Measurements from ENCODE around the gene UBLCP1. TPM values are rescaled to one million over a fixed set of nuclear protein-coding genes. Genes with fewer than 3 reads are reported as not detected.

UBLCP1 gene
- total and polyA plus RNA-seq, 2 of the 8 experiments (the other 6 are each of a cell fraction or from before 2014, with no cell fraction given): 13.0 to 40.9 TPM

GRCh38 chr5:159331093-159331973, 68.2 kb downstream of the UBLCP1 start:
- no peak overlapping the region for H2BK20ac ChIP-seq (ENCODE audit: low read length)
- H3K23ac ChIP-seq (ENCODE audit: insufficient read length): no peak overlapping the region
- H3K27me3 ChIP-seq (replicated peaks in 1 of 4; ENCODE audit: control insufficient read depth in 3 of 4, extremely low read depth in 1 of 4, insufficient read depth in 3 of 4, low read length in 3 of 4): peaks cover 0 to 2% (median 0%) of the 10 kb centered on the region in 4 experiments; a peak in 1 of 7 replicates
- H4K5ac ChIP-seq (ENCODE audit: insufficient read length, low read depth, low read length): peak overlapping the region; percentile 12
- H2BK12ac ChIP-seq (ENCODE audit: low read depth, low read length): no peak overlapping the region
- peak overlapping the region; percentile 65 to 84 for H3K4me2 ChIP-seq (ENCODE audit: insufficient read depth in 1 of 2, low read depth in 2 of 2, low read length in 2 of 2)
- H3K9ac ChIP-seq (replicated peaks in 1 of 4; ENCODE audit: extremely low read depth in 1 of 4, low read depth in 3 of 4, low read length in 3 of 4): peak overlapping the region; percentile 15 to 48 (median 38)
- no peaks in the 10 kb centered on the region for H3K79me1 ChIP-seq (ENCODE audit: low read depth, low read length)
- peak overlapping the region; percentile 39 to 74 (median 50) for H3K4me3 ChIP-seq (ENCODE audit: extremely low read depth in 1 of 4, insufficient read depth in 2 of 4, low read depth in 3 of 4, low read length in 4 of 4)
- peaks cover 0 to 2% (median under 1%) of the 10 kb centered on the region in 4 experiments; a peak in 1 of 7 replicates for H3K4me1 ChIP-seq (replicated peaks in 1 of 4; ENCODE audit: control insufficient read depth in 3 of 4, insufficient read depth in 4 of 4, low read length in 3 of 4)
- no peak overlapping the region for H3K56ac ChIP-seq (replicated peaks; ENCODE audit: insufficient read length, low read depth, low read length)
- ChIA-PET POLR2A (ENCODE audit: partially characterized antibody) (interaction anchor here (1.2 kb wide), 1 partner anchor 9 kb away, joined by 3 read pairs; no protein-coding TSS in a partner anchor), CTCF (ENCODE audit: partially characterized antibody) (interaction anchor here (0.6 to 2.0 kb wide), 21 partner anchors 8 to 835 kb away, joined by 3 to 9 read pairs (median 4); no protein-coding TSS in a partner anchor)
- no peak overlapping the region for H3K4ac ChIP-seq (replicated peaks; ENCODE audit: insufficient read length, low read depth, low read length)
- 10% methylated on average over 39 of the region's 50 CpGs; no CpG with 5 or more reads in 1 of the 2 experiments for WGBS, 2 experiments (ENCODE audit: extremely low coverage in 1 of 2, insufficient coverage in 1 of 2, insufficient read length in 1 of 2, insufficient replicate concordance in 2 of 2, low coverage in 1 of 2, low lambda C conversion rate in 2 of 2, missing lambda C conversion rate in 1 of 2)
- peak overlapping the region; percentile 75; the same call in 1 of the 2 replicates for H4K8ac ChIP-seq (ENCODE audit: extremely low read depth, insufficient read depth, low read length)
- H2AK5ac ChIP-seq (ENCODE audit: low read depth, low read length): no peak overlapping the region
- FAIRE-seq (no peak), DNase-seq (ENCODE audit: low read depth in 1 of 2, low spot score in 2 of 2) (peak in 1 of 2 experiments; percentile 94)
- peak overlapping the region; percentile 70 for H4K91ac ChIP-seq (replicated peaks; ENCODE audit: insufficient read length, low read length)
- H3K23me2 ChIP-seq (ENCODE audit: low read depth, low read length): no peaks in the 10 kb centered on the region
- H3K9me3 ChIP-seq (ENCODE audit: insufficient read depth in 2 of 2, low read depth in 1 of 2, low read length in 1 of 2): no peaks in the 10 kb centered on the region
- H2AFZ ChIP-seq (ENCODE audit: low read length): peak overlapping the region; percentile 87
- H2BK15ac ChIP-seq (ENCODE audit: low read length): no peak overlapping the region
- H3K79me2 ChIP-seq (ENCODE audit: control insufficient read depth in 1 of 2, insufficient read depth in 2 of 2, low read length in 2 of 2): no peaks in the 10 kb centered on the region
- no peaks in the 10 kb centered on the region for H3K36me3 ChIP-seq (ENCODE audit: control insufficient read depth in 2 of 4, insufficient read depth in 4 of 4, low read length in 3 of 4)
- H3K27ac ChIP-seq (ENCODE audit: low read depth, low read length): no peak overlapping the region
- no peak overlapping the region for H2BK120ac ChIP-seq (replicated peaks; ENCODE audit: low read depth, low read length)
- no peaks in the 10 kb centered on the region for H4K20me1 ChIP-seq (replicated peaks in 1 of 2; ENCODE audit: control insufficient read depth in 1 of 2, insufficient read depth in 2 of 2, low read length in 2 of 2)
- H3K18ac ChIP-seq (ENCODE audit: extremely low read depth, low read length): no peak overlapping the region; the same call in 1 of the 2 replicates
- H2BK5ac ChIP-seq (ENCODE audit: low read depth, low read length): no peak overlapping the region; the same call in 1 of the 2 replicates
- H3K14ac ChIP-seq (ENCODE audit: insufficient read length): no peak overlapping the region
- TF ChIP-seq, protein P1, sequence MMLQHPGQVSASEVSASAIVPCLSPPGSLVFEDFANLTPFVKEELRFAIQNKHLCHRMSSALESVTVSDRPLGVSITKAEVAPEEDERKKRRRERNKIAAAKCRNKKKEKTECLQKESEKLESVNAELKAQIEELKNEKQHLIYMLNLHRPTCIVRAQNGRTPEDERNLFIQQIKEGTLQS (IDR thresholded peaks at IDR 0.05; ENCODE audit: insufficient read depth, low read depth, low read length): no peak
- TF ChIP-seq SP1 (IDR thresholded peaks at IDR 0.05; ENCODE audit: low read depth, low read length) (no peak), CREB1 (IDR thresholded peaks at IDR 0.05) (no peak), FOSL1 (IDR thresholded peaks at IDR 0.05; ENCODE audit: insufficient read depth, low read depth, low read length) (no peak), RAD21 (IDR thresholded peaks at IDR 0.05 in 1 of 2, conservative IDR thresholded peaks at IDR 0.05 in 1 of 2; ENCODE audit: low read depth in 2 of 2, low read length in 2 of 2) (peak; percentile 48 to 51; a peak in 3 of 4 replicates), KDM5A (IDR thresholded peaks at IDR 0.05; ENCODE audit: low read length) (no peak)
- TF ChIP-seq, protein P2, sequence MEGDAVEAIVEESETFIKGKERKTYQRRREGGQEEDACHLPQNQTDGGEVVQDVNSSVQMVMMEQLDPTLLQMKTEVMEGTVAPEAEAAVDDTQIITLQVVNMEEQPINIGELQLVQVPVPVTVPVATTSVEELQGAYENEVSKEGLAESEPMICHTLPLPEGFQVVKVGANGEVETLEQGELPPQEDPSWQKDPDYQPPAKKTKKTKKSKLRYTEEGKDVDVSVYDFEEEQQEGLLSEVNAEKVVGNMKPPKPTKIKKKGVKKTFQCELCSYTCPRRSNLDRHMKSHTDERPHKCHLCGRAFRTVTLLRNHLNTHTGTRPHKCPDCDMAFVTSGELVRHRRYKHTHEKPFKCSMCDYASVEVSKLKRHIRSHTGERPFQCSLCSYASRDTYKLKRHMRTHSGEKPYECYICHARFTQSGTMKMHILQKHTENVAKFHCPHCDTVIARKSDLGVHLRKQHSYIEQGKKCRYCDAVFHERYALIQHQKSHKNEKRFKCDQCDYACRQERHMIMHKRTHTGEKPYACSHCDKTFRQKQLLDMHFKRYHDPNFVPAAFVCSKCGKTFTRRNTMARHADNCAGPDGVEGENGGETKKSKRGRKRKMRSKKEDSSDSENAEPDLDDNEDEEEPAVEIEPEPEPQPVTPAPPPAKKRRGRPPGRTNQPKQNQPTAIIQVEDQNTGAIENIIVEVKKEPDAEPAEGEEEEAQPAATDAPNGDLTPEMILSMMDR (IDR thresholded peaks at IDR 0.05; ENCODE audit: control extremely low read depth in 1 of 3, insufficient read depth in 1 of 3, low read depth in 1 of 3, low read length in 3 of 3): peak; percentile 64 to 88 (median 77)

Measured in H1 (cell line).